ENCODE data around the gene RBBP8.

The RBBP8 gene

GRCh38 chr18:22926454-22926853, 6.7 kb upstream of the RBBP8 start:
- ChIA-PET CTCF (no interaction called here), POLR2A (ENCODE audit: low non-redundant PET) (no interaction called here)
- H3K27ac ChIP-seq, result no peak overlapping the region
- DNase-seq (ENCODE audit: low spot score), result no peak
- TF ChIP-seq CTCF (conservative IDR thresholded peaks at IDR 0.05; ENCODE audit: low read depth), result no peak

- H3K27ac ChIP-seq, result no peak overlapping the region
- ChIA-PET CTCF (no interaction called here), POLR2A (ENCODE audit: low non-redundant PET) (no interaction called here)
- no peak for DNase-seq (ENCODE audit: low spot score)
- no peak for TF ChIP-seq CTCF (conservative IDR thresholded peaks at IDR 0.05; ENCODE audit: low read depth)
Observed at GRCh38 chr18:22928339-22928738, 4.8 kb upstream of the RBBP8 start.

- POLR2A ChIA-PET (ENCODE audit: low non-redundant PET), result no interaction called here
- TF ChIP-seq CTCF (conservative IDR thresholded peaks at IDR 0.05; ENCODE audit: low read depth), result peak; percentile 70
- CTCF ChIA-PET, result interaction anchor here (0.6 kb wide), 1 partner anchor 9 kb away, joined by 4 read pairs; no protein-coding TSS in a partner anchor
- no peak overlapping the region for H3K27ac ChIP-seq
- peak; percentile 42 for DNase-seq (ENCODE audit: low spot score)
Observed at GRCh38 chr18:22930089-22930713, 2.9 kb upstream of the RBBP8 start.

- ChIA-PET CTCF (interaction anchor here (0.9 to 1.0 kb wide), 4 partner anchors 17 to 119 kb away, joined by 3 to 5 read pairs (median 4); no protein-coding TSS in a partner anchor), POLR2A (ENCODE audit: low non-redundant PET) (interaction anchor here (0.6 to 0.8 kb wide), 2 partner anchors 9 to 91 kb away, joined by 3 to 5 read pairs; no protein-coding TSS in a partner anchor)
- DNase-seq (ENCODE audit: low spot score), result peak; percentile 4
- H3K27ac ChIP-seq, result peak overlapping the region; percentile 97
- TF ChIP-seq CTCF (conservative IDR thresholded peaks at IDR 0.05; ENCODE audit: low read depth), result no peak
Observed at GRCh38 chr18:22932885-22933205, 283 bp upstream of the RBBP8 start.

DNA sequence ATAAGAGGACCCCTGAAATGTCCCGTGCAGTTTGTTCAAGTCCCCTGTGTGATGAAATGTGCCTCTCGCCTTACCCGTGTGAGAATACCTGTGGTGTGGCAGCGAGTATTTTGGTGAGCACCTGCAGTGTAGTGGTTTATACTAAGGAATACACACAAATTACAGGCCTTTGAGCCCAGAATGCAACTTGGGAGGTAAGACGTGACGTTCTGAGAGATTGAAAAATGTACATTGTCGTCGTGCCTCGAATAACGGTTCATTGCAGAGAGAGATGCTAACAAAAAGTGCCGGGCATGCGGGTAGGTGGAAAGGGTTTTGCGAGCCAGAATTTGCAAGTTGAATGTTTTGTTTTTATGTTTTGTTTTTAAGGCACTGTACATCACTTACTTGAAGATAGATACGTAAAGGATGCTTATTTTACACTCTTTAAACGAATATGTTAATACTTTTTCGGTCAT, 867 bp downstream of the RBBP8 start:
- ChIA-PET CTCF (interaction anchor here (1.0 kb wide), 2 partner anchors 18 to 44 kb away, joined by 3 to 4 read pairs; no protein-coding TSS in a partner anchor), POLR2A (ENCODE audit: low non-redundant PET) (no interaction called here)
- no peak for TF ChIP-seq CTCF (conservative IDR thresholded peaks at IDR 0.05; ENCODE audit: low read depth)
- no peak for DNase-seq (ENCODE audit: low spot score)
- H3K27ac ChIP-seq, result peak overlapping the region; percentile 97

DNA sequence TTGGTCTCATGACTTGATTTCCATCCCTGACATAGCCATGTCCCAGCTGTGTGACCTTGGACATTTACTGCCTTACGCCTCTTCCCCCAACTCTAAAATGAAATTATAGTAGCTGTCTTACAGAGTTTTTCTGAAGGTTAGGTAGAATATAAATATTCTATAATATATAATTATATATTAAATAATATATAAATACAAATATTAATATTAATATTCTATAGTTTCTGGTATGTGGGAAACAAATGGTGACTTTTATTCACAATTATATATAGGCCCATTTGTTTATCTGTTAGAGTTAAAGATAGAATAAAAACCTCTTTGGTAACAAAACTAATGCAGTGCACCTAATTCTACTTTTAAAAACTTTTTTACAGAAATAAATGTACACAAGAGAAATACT, 1.7 kb downstream of the RBBP8 start:
- TF ChIP-seq CTCF (conservative IDR thresholded peaks at IDR 0.05; ENCODE audit: low read depth), result no peak

More for the DNA sequence above, 1.7 kb downstream of the RBBP8 start:
- DNase-seq (ENCODE audit: low spot score), result no peak
- CTCF ChIA-PET, result no interaction called here
- POLR2A ChIA-PET (ENCODE audit: low non-redundant PET), result no interaction called here
- H3K27ac ChIP-seq, result no peak overlapping the region

Measured in RWPE1 (cell line).